Suprapubic skin (tissue), 4 donors: ENCODE measurements around the gene SLC22A23.

Experiments used
- CTCF ChIP-seq, 2 donors: fragments of 200-600 bp in 1 of 2; fragments of 450-650 bp in 1 of 2; sonication (generic) in 1 of 2; IDR thresholded peaks; one replicate each; pipeline ENCODE4 v1.5.1; 2016 to 2019; ENCODE audit warnings: antibody characterized with exemption in 2 of 2, mild to moderate bottlenecking in 1 of 2, moderate library complexity in 1 of 2
- POLR2A ChIP-seq, 2 donors: fragments of 450-650 bp; IDR thresholded peaks; one replicate each; pipeline ENCODE4 v1.6.1; 2017; ENCODE audit warnings: antibody characterized with exemption in 2 of 2, mild to moderate bottlenecking in 2 of 2, moderate library complexity in 2 of 2
- POLR2AphosphoS5 ChIP-seq, 3 donors: sonication (generic); formaldehyde crosslinking; IDR thresholded peaks; one replicate each; pipeline ENCODE4 v1.6.1; 2017; ENCODE audit warnings: antibody characterized with exemption in 3 of 3

DNA sequence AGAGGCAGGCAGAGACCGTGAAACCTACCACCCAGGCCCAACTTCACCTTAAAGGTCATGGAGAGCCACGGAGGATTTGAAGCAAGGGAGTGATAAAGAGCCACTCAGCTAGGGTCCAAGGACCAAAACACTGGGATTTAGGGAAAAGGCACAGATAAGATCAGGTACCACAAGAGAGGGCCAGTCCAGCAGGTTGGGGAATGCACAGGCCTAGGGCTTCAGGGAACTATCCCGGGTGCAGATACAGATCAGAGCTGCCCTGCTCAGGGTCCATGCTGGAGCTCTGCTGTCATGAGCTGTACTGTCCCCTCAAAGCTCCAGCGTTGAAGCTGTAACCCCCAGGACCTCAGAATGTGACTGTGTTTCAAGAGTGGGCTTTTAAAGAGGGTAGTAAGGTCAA, 16.9 kb downstream of the SLC22A23 start:
- no peak for TF ChIP-seq CTCF (IDR thresholded peaks at IDR 0.05)
- no peak for TF ChIP-seq POLR2AphosphoS5 (IDR thresholded peaks at IDR 0.05)
- TF ChIP-seq POLR2A (IDR thresholded peaks at IDR 0.05), result no peak
